HG03354 (cell line): ENCODE data around the gene CCDC38.
"Not testable (repeated sequence)": the region's sequence is repeated elsewhere in the genome, so short reads cannot be mapped to it uniquely, and the experiment has no call there.

Source experiments
- ATAC-seq: cut with Tn5 transposase; IDR thresholded peaks from one replicate; pipeline ENCODE4 v1.9.1; 2021; ENCODE audit warnings: mild to moderate bottlenecking; ENCODE audit not compliant: unreplicated experiment, poor library complexity, severe bottlenecking

Gene CCDC38

DNA sequence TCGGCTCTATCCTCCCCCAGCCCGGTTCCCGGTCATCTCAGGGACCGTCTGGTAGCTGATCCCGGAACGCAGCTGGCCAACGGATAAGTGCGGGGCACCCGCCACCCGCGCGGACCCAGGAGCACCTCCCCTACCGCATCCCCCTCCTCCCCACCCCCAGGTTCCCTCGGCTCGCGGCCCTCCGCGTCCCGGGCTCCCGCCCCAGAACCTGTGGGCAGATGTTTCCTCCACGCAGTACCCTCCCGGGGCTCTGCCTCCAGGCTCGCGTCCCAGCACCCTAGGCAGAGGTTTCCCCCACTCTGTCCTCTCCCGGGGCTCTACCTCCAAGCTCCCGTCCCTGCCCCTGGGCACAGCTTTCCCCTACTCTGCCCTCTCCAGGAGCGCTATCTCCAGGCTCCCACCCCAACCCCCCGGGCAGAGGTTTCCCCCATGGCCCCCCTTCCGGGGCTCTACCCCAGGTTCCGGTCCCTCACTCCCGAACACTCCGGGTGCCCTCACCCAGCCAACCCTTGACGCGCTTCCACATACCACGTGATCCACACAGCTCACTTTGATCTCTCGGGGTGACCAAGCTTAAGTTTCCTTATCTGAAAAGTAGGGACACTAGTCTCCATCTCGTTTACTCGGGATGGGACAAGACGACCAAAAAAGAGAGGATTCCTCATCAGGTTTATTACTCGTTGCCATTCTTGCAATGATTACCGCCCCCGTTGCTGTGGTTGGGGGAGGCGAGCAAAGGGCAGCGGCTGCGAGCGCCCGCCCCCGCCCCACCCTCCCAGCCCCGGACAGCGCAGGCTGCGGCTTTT lies at the start of gene CCDC38:
Gene CCDC38 (minus strand): TSS at position 91 of the 806 bp plus-strand sequence. CDS start 6,105 bp downstream, outside the sequence.
- ATAC-seq = peak; percentile 99

DNA sequence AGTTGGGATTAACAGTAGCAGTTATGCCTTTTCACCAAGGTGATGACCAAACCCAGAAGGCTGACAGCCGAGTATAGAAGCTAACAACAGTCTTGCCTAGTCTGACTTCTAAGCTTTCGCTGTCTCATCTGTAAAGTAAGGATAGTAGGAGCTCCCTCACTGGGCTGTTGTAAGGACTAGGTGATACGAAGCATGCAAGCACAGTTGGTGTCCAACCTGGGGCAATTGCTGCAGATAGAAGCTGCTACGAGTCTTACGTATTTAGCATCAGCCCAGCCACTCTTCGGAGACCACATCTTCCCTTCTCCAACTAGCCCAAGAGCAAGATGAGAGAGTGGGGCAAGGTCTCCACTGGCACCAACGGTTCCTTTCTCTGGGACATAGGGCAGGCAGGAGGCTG lies 47.7 kb upstream of the CCDC38 start:
- no peak for ATAC-seq

DNA sequence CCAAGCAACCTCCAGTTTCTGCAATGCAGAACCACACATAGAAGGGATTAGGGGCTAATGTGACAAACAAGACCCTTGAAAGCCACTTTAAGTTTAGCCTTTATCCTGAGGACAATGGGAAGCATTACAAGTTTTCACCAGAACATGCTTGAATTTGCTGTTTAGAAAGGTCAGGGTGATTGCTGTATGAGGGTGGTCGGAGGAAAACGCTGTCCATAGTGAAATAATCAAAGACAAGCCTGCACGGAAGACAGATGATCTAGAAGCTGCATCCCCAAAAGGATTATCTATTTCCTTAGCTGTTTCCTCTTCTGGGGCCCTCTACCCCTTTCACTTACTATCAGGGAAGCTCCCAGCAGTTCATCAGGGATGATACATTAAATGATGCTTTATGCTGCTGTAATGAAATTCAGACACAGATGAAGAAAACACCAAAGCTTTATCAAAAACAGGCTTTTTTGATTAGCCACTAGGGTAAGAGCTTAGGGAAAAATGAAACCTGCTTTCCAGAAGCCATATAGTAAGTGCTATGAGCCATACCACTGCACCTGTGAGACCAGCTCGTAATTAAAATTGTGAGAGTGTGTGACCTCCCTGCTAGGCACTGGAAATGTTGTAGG lies 47.2 kb upstream of the CCDC38 start:
- ATAC-seq = no peak

DNA sequence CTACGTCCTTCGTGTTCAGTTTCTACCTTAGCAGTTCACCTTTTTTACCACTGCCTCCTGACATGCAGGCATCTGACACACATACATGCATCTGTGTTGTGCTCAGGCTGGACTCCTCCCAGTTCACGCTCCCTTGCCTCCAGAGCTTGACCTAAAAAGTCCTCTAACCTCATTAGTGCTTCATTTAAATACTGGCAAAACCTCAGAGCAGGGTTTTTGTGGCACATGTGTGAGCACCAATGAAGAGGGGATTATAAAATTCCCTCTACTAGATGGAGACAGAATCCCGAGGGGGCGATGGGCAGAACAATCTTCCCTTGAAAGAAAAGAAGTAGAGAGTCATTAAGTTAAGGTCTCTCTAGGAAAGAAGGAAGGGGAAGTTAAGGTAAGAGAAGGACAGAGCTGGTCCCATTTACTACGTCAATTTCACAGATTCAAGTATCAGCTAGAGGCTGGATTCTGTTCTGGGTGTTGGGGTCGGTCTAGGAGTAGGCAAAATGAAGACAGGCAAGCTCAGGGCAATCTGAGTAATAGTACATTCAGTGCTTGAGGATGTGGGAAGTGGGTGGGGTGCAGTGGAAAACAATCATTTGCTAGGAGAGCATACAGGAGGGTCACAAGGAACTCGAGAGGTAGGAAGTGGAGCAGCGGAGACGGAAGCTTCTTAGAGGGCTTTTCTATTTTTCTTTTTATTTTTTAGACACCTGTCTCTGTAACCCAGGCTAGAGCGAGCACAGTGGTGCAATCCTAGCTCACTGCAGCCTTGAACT lies 46.3 kb upstream of the CCDC38 start:
- ATAC-seq = no peak

DNA sequence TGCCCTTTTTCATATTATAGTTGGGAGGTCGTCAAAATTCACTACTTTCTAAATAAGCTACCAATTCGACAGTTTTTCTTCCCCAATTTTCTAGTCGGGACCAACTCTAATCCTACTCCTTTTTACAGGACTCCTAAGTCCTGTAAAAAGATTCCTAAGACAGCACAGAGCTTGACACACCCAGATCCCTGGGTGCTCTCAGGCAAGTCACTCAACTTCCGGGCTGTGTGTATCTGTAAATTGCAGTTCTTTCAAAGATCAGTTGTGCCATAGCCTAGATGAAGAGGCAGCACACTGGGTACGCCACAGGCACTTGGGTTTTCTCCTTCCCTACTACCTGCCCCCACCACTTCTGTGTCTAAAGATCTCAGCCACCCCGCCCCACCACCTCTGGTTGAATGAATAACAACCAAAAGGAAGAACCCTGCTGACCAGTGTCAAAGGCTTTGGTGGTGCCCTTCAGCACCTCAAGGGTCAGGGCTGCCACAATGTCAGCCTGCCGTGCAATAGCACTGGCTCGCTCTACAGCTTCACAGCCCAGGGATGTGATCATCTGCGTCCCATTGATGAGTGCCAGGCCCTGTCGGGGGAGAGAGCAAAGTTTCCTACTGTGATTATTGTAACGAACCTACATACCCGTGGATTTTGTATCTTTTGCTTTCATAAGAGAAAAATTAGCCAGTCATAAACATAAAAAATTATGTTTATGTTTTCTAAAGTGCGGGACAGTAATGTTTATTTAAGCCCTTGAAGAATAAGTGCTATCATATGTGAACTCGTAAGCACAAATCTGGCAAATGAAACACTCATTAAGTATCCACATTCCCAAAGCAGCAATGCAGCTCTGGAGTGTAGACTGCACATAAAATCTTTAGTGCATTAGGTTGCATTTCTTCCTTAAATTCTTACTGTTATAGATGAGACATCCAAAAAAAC lies 44.5 kb upstream of the CCDC38 start:
- no peak for ATAC-seq

DNA sequence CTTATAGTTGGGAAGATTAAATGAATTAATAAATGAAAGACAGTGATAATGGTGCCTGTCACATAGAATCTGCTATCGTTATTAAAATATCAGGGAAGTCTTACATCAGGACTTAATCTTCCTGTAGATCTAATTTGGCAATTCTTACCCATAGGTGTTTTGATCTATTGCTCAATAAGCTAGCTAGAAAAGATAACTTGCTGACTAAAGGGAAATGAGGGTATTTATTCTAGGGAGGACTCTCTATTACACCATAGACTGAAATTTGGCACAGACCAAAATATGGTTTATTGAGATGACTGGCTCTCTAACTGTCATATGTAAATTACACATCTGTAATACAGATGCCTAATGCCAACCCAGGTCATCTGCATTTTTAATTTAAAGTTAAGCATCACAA lies 42.3 kb upstream of the CCDC38 start:
- no peak for ATAC-seq

DNA sequence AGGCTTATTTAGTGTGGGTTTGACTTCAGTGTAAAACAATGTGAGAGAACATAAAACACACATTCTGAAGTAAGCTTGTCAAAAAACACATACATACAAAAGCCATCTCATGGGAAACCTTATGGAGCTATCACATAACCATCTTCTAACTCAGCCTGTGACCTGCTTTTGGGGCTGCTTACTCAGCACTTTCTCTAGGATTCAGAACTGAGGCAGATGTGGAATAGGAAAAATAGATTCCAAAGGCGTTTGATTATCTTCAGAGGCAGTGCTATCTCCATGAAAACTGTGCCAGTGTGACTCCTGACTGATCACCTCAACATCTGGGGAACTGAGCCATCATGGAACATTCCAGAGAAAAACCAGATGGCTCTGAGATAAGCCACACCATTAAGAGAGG lies 40.2 kb upstream of the CCDC38 start:
- no peak for ATAC-seq

DNA sequence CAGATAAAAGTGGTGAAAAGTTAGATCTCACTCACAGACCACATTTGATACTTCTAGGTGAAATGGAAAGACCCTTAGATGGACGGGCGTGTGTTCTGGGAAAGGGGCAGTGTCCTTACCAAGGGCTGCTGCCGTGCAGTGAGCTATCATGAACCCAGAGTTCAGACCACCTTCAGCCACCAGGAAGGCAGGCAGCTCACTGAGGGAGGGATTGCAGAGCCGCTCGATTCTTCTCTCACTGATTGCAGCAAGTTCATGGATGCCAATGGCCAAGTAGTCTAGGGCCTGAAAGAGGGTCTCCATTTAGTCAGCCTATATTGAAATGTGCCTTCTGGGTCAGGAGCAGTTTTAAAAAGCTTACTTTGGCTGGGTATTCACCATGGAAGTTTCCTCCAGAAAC lies 38.0 kb upstream of the CCDC38 start:
- no peak for ATAC-seq

DNA sequence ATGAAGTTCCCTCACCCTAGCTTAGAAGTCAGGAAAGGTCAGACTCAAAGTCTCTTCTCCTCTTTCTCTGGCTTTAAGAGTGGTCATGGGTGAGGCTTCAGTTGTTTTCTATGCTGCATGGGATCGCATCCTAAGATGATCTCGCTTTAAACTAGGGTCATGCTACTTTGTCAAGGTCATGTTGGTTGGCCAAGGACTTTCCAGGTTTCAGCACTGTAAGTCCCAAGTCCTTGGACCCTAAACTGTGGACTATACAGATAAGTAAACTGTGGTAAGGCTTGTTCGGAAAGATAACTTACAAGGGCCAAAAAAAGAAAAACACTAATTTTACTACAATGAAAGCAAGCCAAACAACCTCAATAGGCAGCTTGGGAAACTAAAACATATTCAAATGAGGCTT lies 36.4 kb upstream of the CCDC38 start:
- no peak for ATAC-seq

DNA sequence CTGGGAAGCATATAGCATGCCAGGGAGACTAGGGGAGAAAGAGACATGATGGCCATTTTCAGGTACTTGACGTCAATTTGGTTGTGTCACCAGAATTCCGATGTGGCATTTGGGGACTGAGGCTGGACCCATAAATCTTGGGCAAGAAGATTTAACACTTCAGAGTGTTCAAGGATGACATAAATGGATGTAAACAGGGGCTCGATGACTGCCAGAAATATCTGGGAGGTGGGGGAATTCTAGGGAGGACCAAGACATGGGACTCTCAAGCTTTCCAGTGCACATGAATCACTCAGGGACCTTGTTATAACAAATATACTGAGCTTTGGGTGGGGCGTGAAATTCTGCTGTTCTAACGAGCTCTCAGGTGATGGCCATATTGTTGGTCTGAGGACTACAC lies 35.9 kb upstream of the CCDC38 start:
- ATAC-seq = no peak

DNA sequence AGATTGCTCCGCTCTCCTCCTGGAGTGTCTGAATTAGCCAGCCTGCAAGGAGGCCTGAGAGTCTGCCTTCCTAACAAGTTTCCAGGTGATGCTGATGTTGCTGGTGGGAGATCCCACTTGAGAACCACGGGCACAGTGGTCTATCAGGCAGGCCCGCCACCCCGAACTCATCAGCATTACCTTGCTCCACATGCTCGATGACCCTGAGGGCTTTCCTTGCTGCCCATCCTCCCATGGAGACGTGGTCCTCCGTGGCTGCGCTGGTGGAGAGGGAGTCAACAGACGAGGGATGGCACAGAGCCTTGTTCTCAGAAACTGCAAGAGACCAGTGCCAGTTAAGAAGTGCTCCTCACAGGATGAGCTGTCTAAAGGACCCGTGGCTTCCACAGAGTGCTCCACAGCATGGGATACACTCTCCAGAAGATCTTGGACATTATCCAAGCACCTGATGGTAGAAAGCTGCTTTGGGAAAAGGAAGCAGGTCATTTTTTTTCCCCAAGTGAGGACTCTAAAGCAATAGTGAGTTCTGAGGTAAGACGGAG lies 35.4 kb upstream of the CCDC38 start:
- no peak for ATAC-seq

DNA sequence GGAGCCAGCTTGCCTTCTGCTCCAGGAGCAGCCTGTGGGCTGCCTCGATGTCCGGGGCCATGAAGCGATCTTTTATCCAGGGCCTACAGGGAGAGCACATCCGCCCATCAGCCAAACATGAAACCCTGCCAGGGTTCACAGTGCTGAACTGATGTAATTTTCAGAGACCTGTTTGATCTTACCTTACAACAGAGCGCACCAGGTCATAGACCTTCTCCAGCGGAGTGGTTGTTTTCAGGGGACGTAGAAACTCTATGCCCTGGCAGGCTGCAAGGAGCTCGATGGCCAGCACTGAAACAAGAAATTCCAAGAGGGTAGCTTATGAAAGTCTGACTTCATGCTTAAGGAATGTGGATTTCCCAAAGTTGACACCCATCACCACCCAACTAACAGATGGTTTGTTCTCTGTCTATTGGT lies 34.0 kb upstream of the CCDC38 start:
- ATAC-seq = no peak

DNA sequence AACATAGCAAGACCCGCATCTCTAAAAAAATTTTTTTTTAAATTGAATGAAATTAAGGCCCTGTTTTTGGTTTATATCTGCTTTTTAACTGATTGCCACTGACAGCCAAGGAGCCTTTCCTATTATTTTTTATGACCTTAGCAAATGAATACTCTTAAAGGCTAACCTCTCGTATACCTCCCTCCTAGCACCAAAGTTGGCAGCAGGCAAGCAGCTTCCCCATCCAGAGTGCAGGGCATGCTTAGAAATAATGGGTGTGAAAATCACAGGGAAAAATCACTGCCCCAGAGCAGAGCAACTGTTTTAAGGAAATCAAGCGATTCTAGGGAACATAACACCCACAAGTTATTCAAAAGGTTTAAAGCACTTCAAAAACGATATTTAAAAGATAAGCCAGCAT lies 33.1 kb upstream of the CCDC38 start:
- ATAC-seq = no peak

DNA sequence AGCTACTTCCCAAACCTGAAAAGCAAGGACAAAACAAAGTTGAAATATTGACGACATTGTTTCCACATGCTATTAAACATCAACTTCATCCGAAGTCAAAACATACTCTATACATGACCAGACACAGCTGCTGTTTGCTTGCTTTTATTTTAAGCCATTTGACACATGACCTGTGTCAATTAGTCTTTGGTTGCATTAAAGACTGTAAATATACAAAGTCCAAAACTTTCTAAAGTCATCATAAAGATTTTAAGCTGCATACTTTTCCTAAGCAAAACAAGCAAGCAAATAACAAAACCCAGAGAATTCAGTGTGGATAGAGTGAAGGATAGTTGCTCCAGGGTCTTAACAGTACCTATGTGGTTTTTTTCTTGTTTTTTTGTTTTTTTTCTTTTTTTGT lies 31.9 kb upstream of the CCDC38 start:
- ATAC-seq = no peak

DNA sequence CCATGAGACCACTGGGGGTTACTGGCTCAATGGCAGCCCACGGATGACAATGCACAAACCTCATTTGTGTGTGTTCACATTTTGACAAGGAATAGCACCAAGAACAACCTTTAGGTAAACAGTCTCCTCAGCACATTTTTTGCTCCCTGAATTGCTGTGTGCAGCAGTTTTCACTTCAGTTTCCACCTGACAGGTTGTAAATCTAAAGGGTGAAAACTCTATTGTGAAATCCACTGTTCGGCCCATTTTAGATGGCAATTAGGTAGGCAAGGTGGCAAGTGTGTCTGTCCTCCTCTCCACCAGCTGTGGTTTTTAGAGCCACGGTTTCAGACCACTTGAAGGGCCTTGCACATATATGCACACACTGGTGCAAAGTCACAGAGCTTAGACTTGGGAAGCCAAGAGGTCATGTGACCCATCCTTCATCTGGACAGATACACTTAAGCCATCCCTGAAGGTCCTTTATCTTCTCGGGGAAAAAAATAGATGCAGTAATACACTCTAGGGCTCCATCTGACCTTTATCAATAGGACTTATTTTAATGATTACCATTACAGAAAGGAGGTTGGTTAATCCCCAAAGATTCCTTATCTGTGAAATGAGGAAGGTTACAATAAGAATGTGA lies 30.5 kb upstream of the CCDC38 start:
- ATAC-seq = no peak

DNA sequence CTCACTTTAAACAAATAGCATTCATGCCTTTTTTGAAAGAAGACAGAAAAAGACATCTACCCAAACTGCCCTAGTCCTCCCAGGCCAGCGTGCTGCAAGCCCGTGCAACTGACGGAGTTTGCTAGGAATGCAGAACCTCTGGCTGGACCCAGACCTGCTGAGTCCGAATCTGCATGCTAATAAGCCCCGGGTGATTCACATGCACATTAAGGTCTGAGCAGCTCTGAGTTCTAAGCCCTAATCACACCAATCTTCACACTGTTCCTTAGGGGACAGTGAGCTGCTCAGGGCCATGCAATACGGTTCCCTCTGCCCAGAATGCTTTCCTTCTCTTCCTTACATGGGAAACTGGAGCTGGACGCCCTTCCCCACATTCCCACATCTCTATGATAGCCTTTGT lies 28.5 kb upstream of the CCDC38 start:
- ATAC-seq = no peak

DNA sequence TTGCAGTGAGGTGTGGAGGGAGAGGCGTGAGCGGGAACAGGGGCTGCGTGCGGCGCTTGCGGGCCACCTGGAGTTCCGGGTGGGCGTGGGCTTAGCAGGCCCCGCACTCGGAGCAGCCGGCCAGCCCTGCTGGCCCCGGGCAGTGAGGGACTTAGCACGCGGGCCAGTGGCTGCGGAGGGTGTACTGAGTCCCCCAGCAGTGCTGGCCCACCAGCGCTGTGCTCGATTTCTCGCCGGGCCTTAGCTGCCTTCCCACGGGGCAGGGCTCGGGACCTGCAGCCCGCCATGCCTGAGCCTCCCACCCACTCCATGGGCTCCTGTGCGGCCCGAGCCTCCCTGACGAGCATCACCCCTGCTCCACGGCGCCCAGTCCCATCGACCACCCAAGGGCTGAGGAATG lies 26.7 kb upstream of the CCDC38 start:
- ATAC-seq = not testable (repeated sequence)

DNA sequence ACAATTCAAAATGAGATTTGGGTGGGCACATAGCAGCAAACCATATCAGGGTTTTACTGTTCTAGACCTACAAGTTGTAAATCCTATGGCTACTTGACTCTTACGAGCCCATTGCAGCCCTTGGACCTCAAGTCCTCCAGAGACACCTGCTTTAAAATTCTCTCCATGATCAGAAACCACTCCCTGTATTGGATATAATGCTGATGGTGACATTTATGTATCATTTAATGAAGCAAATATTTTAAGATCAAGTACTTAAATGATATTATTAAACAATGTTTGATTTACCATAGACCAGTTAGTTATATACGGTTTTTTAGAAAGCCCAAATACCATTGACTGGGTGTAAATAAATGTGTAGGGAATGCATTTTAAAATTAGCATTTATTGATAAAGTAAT lies 24.9 kb upstream of the CCDC38 start:
- ATAC-seq = no peak

DNA sequence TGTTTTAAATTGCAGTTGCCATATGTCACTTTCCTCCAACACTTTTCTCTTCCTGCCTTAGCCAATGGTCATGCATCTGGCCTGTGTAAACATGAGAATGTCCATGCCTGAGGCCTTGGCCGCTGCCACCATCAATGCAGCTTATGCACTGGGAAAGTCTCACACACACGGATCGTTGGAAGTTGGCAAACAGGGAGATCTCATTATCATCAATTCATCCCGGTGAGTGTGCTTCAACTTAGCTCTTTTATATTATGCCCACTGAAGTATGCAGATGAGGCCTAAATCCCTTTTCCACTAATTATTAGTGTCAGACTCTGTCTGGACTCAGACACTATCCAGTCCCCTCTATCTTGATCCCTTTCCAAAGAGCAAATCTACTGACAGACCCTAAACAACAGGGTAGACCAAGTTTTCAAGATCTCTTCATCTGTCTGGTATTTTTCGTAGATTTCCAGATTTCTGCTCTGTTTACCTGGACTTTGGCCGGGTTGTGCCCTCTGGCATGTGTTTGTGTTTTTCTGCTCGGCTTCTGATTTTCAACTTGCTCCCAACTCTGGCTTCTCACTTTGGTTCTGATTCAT lies 24.0 kb upstream of the CCDC38 start:
- ATAC-seq = no peak
